HepG2 (cell line): ENCODE data around the gene KSR1.

Source experiments
- BCL6 ChIP-seq: IDR thresholded peaks from 2 replicates; pipeline ENCODE4 v1.6.1; 2016; ENCODE audit warnings: missing genetic modification reagents, missing compliant biosample characterization
- HNRNPK ChIP-seq: fragments of 200-400 bp; formaldehyde crosslinking; IDR thresholded peaks from 2 replicates; pipeline ENCODE4 v1.6.1; 2018; ENCODE audit warnings: low read length, low read depth, moderate library complexity, mild to moderate bottlenecking; ENCODE audit not compliant: poor library complexity, severe bottlenecking
- KDM5B ChIP-seq: sonication (generic); formaldehyde crosslinking; IDR thresholded peaks from 2 replicates; pipeline ENCODE4 v1.4.0; 2020; ENCODE audit warnings: missing genetic modification reagents, mild to moderate bottlenecking, borderline replicate concordance
- KMT2B ChIP-seq: IDR thresholded peaks from 2 replicates; pipeline ENCODE4 v1.6.1; 2016; ENCODE audit warnings: missing genetic modification reagents, missing compliant biosample characterization
- NFE2L1 ChIP-seq: sonication (generic); formaldehyde crosslinking; IDR thresholded peaks from 2 replicates; pipeline ENCODE4 v1.4.0; 2020; ENCODE audit warnings: missing genetic modification reagents, mild to moderate bottlenecking, borderline replicate concordance
- NR2F2 ChIP-seq: IDR thresholded peaks from 2 replicates; pipeline ENCODE4 v1.6.1; 2012; ENCODE audit warnings: low read depth, inconsistent platforms, borderline replicate concordance
- ZBTB1 ChIP-seq: sonication (generic); formaldehyde crosslinking; IDR thresholded peaks from 2 replicates; pipeline ENCODE4 v1.4.0; 2020; ENCODE audit warnings: missing genetic modification reagents, borderline replicate concordance
- ZNF563 ChIP-seq: sonication (generic); formaldehyde crosslinking; IDR thresholded peaks from 2 replicates; pipeline ENCODE4 v1.8.0; 2022; ENCODE audit warnings: mild to moderate bottlenecking, moderate library complexity, missing genetic modification reagents
- TF ChIP-seq, protein P1 (sequence below): IDR thresholded peaks from 2 replicates; pipeline ENCODE4 v1.6.1; 2012; ENCODE audit warnings: low read length, improper control_type of control experiment

- TF ChIP-seq KMT2B: no peak
- no peak for TF ChIP-seq BCL6 (CRISPR knock-in tag)
- no peak for TF ChIP-seq ZBTB1
- no peak for TF ChIP-seq NR2F2
- TF ChIP-seq, protein P1, sequence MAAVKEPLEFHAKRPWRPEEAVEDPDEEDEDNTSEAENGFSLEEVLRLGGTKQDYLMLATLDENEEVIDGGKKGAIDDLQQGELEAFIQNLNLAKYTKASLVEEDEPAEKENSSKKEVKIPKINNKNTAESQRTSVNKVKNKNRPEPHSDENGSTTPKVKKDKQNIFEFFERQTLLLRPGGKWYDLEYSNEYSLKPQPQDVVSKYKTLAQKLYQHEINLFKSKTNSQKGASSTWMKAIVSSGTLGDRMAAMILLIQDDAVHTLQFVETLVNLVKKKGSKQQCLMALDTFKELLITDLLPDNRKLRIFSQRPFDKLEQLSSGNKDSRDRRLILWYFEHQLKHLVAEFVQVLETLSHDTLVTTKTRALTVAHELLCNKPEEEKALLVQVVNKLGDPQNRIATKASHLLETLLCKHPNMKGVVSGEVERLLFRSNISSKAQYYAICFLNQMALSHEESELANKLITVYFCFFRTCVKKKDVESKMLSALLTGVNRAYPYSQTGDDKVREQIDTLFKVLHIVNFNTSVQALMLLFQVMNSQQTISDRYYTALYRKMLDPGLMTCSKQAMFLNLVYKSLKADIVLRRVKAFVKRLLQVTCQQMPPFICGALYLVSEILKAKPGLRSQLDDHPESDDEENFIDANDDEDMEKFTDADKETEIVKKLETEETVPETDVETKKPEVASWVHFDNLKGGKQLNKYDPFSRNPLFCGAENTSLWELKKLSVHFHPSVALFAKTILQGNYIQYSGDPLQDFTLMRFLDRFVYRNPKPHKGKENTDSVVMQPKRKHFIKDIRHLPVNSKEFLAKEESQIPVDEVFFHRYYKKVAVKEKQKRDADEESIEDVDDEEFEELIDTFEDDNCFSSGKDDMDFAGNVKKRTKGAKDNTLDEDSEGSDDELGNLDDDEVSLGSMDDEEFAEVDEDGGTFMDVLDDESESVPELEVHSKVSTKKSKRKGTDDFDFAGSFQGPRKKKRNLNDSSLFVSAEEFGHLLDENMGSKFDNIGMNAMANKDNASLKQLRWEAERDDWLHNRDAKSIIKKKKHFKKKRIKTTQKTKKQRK: no peak
- TF ChIP-seq ZNF563 (CRISPR knock-in tag): no peak
- no peak for TF ChIP-seq HNRNPK
- TF ChIP-seq KDM5B (CRISPR knock-in tag): no peak
- no peak for TF ChIP-seq NFE2L1 (CRISPR knock-in tag)
These were observed 113.0 kb downstream of the KSR1 start for GRCh38 chr17:27569257-27569722.
